GM19397 (cell line): ENCODE measurements around the gene NFE2L3.

Experiments used
- ATAC-seq: cut with Tn5 transposase; IDR thresholded peaks from one replicate; pipeline ENCODE4 v1.9.1; 2021; ENCODE audit warnings: mild to moderate bottlenecking, moderate library complexity; ENCODE audit not compliant: unreplicated experiment

The NFE2L3 gene

DNA sequence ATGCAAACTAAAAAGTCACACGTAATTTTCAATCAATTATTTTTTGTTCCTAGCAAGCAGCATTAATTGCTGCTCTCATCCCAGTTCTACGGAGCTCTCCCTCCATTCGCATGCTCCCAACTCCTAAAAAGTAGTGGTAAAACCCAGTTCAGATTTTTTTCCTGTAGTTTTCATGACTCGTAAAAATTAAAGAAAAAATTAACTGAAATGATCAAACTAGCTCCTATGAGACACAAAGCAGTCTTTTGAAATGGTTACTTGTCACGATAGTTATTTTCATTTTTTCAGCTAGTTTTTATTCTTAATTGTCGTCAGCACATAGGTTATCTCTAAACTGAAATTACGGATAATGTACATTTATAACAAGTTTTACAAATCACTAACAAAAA lies 46.8 kb downstream of the NFE2L3 start:
- ATAC-seq: no peak

DNA sequence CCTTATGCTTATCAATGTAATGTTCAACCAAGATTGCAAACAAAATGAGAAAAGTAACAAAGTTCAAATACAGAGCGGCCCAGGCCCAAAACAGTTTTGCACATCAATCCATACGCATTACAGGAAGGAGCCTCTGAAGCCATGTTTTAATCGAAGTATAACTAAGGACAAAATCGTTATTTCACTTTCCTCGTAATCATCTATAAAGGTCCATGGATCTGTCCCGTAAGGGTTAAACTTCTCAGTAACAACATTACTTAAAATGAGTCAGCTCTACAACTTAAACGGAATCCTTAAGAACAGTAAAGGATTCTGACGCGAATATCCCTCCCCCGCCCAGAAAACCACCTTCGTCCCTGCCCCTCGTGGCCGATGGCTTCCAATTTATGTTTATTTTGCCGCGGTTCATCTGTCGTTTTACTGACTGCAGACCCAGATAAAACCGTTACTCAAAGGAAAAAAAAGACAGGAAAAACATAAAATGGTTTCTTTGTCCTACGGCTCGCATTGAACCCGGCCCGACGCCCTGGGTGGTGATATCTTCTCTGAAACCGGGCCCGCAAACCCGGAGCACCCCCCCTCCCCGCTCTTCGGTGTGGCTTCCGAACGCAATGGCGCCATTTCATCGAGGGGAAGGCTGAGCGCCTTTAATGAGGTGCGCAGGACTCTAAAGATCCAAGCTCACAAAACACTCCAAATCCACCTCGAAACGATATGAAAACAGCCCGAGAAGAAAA lies 47.5 kb downstream of the NFE2L3 start:
- no peak for ATAC-seq

DNA sequence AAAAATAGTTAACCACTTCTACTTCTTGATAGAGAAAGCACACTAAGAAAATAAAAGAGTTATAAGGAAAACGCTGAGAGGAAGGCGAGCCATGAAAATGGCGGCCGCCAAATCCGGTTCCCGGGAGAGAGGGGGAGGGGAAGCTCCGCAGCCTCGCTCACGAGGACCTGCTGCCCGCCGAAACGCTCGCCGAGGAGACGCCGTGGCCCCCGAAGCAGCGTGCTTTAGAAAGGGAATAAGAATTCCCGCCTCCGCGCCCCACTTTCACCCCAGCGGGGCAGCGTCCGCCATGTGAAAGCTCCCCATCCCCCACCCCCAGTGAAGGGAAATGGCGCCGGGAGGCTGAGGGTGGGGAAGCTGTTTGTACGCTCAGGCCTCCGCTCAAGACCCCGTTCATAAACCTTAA lies 48.0 kb downstream of the NFE2L3 start:
- peak; percentile 8 for ATAC-seq

DNA sequence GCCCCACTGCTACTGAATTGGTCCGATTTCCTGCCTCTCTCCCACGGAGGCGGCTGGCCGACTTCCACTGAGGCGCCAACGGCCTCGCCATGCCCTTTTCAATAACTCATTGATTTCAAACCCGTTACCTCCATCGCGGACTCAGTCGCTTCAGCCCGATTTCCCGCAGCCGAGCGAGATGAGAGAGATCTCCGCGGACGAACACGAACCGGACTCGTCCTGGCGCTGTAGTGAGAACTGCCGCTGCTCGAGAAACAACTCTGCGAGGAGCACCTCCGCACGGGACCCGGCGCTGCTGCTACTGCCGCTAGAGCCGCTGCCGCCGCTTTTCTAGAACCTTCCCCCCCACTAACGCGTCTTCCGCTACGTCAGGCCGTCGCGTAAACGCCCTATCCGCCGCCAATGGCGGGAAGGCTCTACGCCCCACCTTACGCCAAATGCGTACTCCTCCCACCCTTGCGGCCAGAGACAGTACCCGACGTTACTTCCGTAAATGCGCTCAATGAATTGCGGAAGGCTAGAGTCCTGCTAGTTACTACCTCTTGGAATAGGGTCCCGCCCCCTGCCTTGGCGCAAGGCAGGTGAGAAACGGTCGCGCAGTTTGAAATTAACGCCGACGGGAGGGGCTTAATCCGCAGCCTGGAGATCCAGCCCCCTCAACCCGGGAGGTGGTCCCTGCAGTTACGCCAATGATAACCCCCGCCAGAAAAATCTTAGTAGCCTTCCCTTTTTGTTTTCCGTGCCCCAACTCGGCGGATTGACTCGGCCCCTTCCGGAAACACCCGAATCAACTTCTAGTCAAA lies 48.6 kb downstream of the NFE2L3 start, which contains the start of gene HNRNPA2B1:
Gene HNRNPA2B1, minus strand, starts transcription at position 303 of the 803 bp plus-strand sequence. Its CDS starts 169 bp downstream, at position 134.
- peak; percentile 58 for ATAC-seq

DNA sequence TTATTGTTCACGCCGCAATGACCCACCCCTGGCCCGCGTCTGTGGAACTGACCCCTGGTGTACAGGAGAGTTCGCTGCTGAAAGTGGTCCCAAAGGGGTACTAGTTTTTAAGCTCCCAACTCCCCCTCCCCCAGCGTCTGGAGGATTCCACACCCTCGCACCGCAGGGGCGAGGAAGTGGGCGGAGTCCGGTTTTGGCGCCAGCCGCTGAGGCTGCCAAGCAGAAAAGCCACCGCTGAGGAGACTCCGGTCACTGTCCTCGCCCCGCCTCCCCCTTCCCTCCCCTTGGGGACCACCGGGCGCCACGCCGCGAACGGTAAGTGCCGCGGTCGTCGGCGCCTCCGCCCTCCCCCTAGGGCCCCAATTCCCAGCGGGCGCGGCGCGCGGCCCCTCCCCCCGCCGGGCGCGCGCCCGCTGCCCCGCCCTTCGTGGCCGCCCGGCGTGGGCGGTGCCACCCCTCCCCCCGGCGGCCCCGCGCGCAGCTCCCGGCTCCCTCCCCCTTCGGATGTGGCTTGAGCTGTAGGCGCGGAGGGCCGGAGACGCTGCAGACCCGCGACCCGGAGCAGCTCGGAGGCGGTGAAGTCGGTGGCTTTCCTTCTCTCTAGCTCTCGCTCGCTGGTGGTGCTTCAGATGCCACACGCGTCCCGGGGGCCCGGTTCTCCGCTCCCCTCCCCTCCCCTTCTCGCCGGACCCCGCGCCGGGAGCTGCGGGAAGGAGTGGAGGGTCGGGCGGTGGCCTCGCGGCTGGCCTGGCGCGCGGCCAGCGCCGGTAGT lies 49.4 kb downstream of the NFE2L3 start, which contains the start of gene CBX3:
Gene CBX3, plus strand, starts transcription at position 499 of the 772 bp plus-strand sequence. CDS start 1,254 bp downstream, outside the sequence.
- peak; percentile 52 for ATAC-seq

DNA sequence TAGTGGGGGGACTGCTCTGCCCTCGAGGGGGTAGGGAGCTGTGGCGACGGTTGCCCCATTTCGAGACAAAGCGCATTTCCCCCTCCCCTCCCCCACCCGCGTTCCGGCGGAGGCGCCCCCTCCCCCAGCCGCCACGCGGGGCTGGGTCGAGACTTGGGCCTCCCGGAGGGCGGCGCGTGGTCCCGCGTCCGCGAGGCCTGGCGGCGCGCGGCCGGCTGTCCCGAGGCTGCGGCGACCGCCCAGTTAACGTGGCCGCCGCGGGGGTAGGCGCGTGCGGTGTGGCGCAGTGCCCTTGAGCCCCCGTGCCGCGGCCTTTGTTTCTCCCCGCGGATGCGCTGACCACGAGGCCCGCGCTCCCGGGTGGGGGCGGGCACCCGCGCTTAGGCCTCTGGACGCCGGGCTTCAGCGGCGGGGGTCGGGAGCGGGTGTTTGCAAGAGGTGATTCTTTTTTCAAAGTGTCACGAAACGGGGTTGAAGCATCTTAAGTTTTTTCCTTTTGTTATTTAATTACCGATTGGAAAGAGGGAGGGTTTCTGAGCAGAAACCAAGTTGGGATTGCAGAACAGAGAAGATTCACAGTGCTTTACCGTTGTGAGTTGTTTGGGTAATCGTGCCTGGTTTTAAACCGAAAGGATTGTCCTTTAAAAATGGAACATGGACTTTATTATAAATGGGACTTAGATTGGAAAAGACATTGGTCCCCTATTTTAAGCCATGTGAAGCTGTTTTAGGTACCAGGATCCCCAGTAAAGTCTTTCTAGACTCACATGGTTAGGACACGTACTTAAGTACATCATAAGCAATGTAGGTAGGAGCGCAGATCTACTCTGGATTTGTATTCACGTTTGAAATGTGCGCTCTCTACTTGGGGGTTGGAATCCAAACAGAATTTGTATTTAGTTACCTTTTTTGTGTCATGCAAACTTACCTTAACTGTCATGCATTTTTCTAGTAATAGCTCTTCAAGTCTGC lies 50.3 kb downstream of the NFE2L3 start:
- ATAC-seq: peak; percentile 14

DNA sequence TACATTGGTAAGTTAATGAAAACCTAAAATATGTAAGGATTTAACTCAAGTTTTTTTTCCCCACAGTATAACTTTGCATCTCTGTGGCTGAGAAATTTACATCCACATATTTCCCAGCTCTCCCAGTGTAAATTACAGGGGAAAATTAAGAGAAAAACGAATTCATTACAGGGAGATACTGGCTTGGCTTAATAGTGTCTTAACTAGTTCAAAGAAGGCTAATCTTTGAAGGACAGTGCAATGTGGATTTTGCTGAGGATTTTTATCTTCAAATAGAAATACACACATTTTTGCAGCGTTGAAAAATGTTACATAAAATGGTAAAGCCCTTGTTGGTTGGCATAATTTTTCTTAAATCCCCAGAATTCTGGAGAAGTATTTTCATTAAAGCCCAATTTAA lies 51.0 kb downstream of the NFE2L3 start:
- ATAC-seq: no peak

DNA sequence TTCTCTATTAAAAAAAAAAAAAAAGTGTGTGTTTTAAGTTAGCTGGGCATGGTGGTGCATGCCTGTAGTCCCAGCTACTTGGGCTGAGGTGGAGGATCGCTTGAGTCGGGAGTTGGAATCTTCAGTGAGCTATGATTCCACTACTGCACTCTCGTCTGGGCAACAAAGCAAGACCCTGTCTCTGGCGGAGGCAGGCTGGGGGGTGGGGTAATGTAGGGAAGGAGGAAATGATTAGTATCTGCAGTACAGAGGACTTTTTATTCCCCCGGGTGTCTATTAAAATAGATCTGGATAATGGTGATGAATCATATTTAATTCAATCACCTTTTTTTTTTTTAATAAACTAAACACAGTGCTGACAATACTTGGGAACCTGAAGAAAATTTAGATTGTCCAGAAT lies 56.0 kb downstream of the NFE2L3 start:
- no peak for ATAC-seq

DNA sequence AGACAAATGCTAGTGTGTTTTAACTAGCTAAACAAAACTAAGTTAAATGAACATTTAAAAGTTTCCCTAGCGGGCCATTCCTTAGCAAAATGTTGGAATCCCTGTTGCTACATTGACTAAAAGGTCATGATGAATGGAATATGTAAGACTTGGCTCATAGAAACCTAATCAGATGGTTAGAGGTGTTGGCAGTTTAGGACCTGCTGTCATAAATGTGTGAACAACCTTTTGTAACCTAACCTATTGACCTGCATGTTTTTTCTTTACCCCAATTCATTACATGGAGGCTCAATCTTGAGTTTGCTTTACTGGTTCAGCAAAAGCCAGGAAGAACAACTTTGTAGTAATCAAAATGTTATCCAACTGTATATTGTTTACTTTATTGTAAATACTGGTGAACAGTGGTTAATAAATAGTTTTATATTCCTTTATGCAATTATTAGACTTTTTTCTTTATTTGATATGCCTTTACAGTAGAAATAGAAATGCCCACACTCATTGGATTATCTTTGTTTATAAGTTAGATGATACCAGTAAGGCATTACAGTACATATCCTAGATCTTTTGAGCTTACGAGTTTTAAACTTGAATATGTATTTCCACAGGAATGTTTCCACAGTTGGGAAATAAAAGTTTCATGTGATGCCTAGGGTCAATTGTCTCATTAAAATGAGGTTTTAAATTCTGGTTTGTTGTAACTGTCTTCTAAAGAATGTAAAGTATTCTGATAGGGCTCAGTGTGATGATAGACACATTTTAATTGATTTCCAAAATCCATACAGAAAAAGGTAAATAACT lies 61.1 kb downstream of the NFE2L3 start:
- no peak for ATAC-seq

DNA sequence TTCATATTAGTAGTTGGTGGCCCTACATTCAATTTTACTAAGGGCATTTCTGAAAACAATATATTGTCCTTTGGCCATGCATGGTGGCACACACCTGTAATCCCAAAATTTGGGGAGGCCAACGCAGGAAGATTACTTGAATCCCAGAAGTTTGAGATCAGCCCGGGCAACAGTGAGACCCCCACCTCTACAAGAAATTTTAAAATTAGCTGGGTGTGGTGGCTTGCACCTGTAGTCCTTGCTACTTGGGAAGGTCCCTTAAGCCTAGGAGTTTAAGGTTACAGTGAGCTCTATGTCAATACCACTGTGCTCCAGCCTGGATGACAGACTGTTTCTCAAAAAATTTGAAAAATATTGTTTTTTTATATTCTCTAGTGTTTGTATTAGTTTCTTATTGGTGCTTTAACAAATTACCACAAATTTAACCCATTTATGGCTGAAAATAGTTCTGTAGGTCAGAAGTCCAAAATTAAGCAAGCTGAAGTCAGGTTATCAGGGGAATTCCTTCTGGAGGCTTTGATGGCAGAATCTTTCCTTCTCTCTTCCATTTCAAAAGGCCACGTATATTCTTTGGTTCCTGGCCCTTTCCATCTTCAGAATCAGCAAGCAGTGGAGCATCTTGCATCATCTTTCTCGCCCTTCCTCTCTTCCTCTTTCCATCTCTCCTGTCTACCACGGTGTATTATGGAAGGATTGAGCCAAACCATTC lies 62.0 kb downstream of the NFE2L3 start:
- no peak for ATAC-seq

DNA sequence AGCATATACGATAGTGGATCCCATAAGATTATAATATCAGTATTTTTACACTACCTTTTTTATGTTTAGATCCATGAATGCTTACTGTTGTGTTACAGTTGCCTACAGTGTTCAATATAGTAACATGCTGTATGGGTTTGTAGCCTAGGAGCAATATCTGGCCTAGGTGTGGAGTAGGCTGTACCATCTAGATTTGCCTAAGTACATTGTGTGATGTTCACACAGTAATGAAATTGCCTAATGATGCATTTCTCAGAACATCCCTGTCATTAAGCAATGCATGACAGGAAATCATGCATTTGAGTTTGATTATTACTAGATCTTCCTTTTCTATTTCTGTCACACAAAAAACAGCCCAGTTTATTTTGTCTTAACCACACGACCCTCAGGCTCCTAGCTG lies 64.1 kb downstream of the NFE2L3 start:
- ATAC-seq: no peak

DNA sequence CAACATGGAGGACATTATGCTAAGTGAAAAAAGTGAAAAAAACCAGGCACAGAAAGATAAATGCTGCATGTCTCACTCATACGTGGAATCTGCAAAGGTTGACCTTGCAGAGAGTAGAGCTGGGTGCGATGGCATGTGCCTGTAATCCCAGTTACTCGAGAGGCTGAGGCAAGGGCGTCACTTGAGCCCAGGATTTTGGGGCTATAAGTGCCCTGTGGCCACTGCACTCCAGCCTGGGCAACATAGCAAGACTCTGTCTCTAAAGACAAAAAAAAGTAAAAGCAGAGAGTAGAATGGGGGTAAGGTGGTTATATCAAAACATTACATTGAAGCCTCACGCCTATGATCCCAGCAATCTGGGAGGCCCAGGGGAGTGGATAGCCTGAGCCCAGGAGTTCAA lies 72.4 kb downstream of the NFE2L3 start:
- no peak for ATAC-seq

DNA sequence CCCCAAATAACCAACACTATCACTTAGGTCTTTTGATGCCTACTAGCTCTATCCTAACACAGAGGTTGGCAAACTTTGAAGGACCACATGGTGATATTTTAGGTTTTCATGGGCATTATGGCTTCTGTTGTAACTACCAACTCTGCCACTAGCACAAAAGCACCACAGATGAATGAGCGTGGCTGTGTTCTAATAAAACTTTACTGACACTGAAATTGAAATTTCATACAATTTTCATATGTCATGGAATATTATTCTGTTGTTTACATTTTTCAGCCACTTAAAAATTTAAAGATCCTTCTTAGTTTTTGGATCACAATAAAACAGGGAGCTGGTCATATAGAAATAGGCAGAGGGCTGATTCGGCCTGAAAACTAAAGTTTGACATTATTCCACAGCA lies 76.0 kb downstream of the NFE2L3 start:
- no peak for ATAC-seq

DNA sequence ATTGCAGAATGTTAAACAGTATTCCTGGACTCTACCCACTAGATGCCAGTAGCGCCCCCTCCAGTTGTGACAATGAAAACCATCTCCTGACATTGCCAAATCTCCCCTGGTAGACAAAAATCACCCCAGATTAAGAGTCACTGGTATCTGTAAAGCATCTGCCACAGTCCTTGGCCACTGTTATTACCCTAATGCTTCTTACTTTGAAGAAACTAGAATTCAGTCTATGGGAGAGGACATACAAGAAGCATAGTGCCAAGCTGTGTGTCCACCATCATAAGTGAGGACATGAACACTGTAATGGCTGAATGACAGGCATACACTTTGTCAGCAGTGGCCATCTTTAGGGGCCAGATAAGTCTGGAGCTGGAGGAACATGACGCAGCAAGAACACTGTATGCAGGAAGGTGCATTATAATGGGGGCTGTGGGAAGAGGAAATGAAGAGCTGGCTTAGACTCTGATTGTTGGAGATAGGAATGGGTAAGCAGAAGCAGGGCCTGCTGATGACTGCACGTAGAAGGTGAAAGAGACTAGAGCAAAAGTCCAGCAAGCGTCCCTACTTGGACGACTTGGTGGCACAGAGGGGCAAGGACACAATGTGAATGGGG lies 82.0 kb downstream of the NFE2L3 start:
- ATAC-seq: no peak
